SK-N-MC (cell line): ENCODE data around the gene SPATA6.
"Not testable (repeated sequence)": the region's sequence is repeated elsewhere in the genome, so short reads cannot be mapped to it uniquely, and the experiment has no call there.

Source experiments
- EZH2 ChIP-seq: fragments of 200-600 bp; sonication (generic); IDR thresholded peaks from one replicate; pipeline ENCODE4 v1.6.1; 2017; ENCODE audit warnings: antibody characterized with exemption
- POLR2AphosphoS5 ChIP-seq: IDR thresholded peaks from 2 replicates; pipeline ENCODE4 v1.6.1; 2012; ENCODE audit warnings: mild to moderate bottlenecking, low read depth, low read length, borderline replicate concordance

- TF ChIP-seq EZH2, POLR2AphosphoS5: not testable (repeated sequence)
Observed at GRCh38 chr1:48437379-48437778, 34.6 kb downstream of the SPATA6 start.
